Measurements from ENCODE around the gene PYGL. TPM values are rescaled to one million over a fixed set of nuclear protein-coding genes. Genes with fewer than 3 reads are reported as not detected.

PYGL gene
- total RNA-seq, 2 donors from 2014 or later: 11.5 to 11.9 TPM

DNA sequence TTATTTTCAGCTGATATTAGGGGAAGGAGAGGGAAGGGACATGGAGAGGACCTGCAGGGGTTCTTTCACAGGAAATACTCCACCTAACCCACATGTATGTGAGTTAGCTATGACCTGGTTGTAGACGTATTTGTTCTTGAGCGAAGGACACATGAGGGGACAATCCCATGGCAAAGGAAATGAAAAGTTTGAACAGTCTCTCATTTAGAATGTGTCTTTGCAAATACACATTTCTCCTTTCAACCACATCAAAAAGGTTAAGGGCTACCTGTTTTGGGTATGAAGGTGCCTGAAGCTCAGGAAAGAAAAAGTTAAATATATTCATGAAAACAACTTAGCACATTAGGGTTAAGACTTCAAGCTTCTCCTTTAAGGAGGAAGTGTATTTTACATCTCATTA, 7.4 kb downstream of the PYGL start:
- WGBS, 2 donors: 85 to 88% methylated on average over 2 of the region's 2 CpGs
- intact Hi-C loops (cut with DNase I): no loop called here
- Histone ChIP-seq H3K4me3 (no peak overlapping the region), H3K27me3 (no peaks in the 10 kb centered on the region), H3K36me3 (replicated peaks in 1 of 2; ENCODE audit: insufficient read depth in 1 of 2, low read depth in 2 of 2) (peaks cover 0 to 1% of the 10 kb centered on the region in 2 donors), H3K9me3 (no peaks in the 10 kb centered on the region), H3K4me1 (no peaks in the 10 kb centered on the region), H3K27ac (no peak overlapping the region)
- no peak for ATAC-seq
- TF ChIP-seq POLR2A (IDR thresholded peaks at IDR 0.05): no peak
- TF ChIP-seq, protein P1, sequence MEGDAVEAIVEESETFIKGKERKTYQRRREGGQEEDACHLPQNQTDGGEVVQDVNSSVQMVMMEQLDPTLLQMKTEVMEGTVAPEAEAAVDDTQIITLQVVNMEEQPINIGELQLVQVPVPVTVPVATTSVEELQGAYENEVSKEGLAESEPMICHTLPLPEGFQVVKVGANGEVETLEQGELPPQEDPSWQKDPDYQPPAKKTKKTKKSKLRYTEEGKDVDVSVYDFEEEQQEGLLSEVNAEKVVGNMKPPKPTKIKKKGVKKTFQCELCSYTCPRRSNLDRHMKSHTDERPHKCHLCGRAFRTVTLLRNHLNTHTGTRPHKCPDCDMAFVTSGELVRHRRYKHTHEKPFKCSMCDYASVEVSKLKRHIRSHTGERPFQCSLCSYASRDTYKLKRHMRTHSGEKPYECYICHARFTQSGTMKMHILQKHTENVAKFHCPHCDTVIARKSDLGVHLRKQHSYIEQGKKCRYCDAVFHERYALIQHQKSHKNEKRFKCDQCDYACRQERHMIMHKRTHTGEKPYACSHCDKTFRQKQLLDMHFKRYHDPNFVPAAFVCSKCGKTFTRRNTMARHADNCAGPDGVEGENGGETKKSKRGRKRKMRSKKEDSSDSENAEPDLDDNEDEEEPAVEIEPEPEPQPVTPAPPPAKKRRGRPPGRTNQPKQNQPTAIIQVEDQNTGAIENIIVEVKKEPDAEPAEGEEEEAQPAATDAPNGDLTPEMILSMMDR (IDR thresholded peaks at IDR 0.05): no peak
- no peak for DNase-seq

DNA sequence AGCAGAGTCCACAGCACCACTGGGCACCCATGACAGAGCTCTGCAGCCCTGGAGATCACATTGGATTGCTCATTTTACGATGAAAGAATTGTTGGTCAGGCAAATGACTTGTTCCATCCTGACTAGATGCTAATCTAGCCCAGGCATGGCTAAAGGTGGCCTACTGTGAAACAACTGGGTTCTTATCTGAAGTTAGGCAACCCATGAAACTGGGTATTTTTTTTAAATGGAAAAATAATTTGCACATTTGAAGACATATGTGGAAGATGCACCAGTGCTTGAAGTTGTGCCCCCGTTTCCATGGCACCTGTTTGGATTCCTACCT, 8.3 kb downstream of the PYGL start:
- Histone ChIP-seq H3K27me3 (no peaks in the 10 kb centered on the region), H3K27ac (no peak overlapping the region), H3K9me3 (no peaks in the 10 kb centered on the region), H3K4me1 (no peaks in the 10 kb centered on the region), H3K4me3 (no peak overlapping the region), H3K36me3 (replicated peaks in 1 of 2; ENCODE audit: insufficient read depth in 1 of 2, low read depth in 2 of 2) (peaks cover 0 to 1% of the 10 kb centered on the region in 2 donors)
- ATAC-seq (no peak), DNase-seq (no peak)
- intact Hi-C loops (cut with DNase I): no loop called here
- no peak for TF ChIP-seq POLR2A (IDR thresholded peaks at IDR 0.05)
- WGBS, 2 donors: 71 to 83% methylated on average over 2 of the region's 2 CpGs

DNA sequence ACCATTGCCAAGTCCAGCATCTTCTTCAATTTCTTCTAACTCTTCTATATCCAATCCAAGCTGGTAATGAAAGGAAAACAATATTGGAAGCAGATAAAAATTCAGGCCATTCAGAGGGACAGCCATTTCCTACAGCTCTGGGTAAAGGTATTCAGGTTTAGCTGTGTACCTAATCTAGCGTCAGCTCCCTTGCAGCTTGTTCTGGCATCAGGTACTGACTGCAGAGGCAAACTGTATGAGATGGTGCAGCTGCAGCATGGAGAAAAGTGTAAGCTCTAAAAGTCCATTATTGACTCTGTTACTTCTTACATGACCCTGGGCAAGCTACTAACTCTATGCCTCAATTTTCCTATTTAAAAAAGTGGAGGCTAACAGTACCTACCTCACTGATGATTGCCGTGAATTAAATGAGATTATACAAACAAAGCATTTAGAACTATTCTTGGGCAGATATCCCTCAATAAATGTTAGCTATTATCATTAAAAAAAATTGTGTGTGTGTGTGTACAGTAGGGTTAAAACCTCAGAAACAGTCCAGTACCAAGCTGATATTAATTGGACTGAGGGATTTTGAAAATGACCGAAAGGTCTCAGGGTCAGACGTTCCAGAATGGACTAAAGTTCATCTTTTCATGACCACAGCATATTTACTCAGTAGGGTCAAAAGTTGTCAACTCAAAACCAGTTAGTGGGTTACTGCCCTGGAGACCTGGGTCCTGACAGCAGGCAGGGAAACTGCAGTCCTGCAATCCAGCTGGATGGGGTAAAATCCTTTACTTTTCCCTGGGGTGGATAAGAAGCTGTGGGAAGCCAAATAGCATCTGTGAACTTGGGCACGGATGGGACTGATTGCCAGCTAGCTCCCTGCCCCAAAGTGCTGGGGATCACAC, 8.9 kb downstream of the PYGL start:
- H3K27me3 ChIP-seq: no peaks in the 10 kb centered on the region
- H3K4me1 ChIP-seq: no peaks in the 10 kb centered on the region
- WGBS, 2 donors: 73 to 76% methylated on average over 5 of the region's 5 CpGs
- intact Hi-C loops (cut with DNase I): no loop called here
- DNase-seq: no peak
- no peaks in the 10 kb centered on the region for H3K9me3 ChIP-seq
- TF ChIP-seq POLR2A (IDR thresholded peaks at IDR 0.05): no peak
- TF ChIP-seq, protein P1 (IDR thresholded peaks at IDR 0.05): no peak
- H3K27ac ChIP-seq: no peak overlapping the region
- ATAC-seq: no peak
- H3K4me3 ChIP-seq: no peak overlapping the region
- peaks cover 0 to 1% of the 10 kb centered on the region in 2 donors for H3K36me3 ChIP-seq (replicated peaks in 1 of 2; ENCODE audit: insufficient read depth in 1 of 2, low read depth in 2 of 2)

DNA sequence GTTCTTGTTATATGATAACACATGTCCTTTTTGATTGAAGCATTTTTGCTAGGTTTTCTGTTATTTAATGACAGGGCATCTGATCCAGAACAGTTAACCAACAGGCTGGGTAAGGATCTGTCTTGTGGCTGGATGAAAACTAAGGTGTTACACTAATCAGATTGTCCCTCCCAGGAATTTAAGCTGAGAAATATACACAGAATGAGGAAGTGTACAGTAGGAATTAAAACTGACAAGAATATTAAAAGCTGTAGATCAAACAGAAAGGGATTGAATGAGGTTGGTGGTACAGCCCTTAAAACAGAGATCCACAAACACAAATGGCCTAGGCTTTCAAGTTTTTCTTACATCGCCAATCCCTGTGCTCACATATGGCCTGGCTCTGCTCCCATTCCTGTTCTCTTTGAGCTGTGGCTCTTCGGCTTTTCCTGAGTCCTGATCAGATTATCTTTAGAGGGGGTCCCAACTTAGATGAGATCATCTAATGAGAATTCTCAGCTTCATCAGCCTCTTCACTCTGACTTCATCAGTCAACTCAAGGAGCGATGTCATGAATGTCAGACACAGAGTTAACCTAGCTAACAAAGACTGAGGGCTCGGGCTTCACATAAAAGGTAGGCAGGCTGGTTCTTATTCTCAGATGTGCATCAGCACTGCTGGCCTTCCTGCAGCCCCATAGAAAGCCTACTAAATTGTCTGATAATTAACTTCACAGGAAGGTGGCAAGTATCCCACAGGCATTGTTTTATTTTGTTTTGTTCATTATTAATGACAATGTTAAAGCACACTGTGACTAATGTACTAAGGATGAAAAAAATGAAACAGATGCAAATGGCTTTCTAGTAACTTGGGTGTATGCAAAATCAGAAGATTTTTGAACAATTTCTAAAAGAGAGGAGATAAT, 11.4 kb downstream of the PYGL start:
- Histone ChIP-seq H3K9me3 (no peaks in the 10 kb centered on the region), H3K27ac (no peak overlapping the region), H3K27me3 (no peaks in the 10 kb centered on the region), H3K4me3 (no peak overlapping the region), H3K4me1 (no peaks in the 10 kb centered on the region), H3K36me3 (replicated peaks in 1 of 2; ENCODE audit: insufficient read depth in 1 of 2, low read depth in 2 of 2) (peaks cover 0 to 1% of the 10 kb centered on the region in 2 donors)
- no peak for DNase-seq
- ATAC-seq: peak; percentile 24
- intact Hi-C loops (cut with DNase I): no loop called here
- 86% methylated on average over 4 of the region's 4 CpGs for WGBS, 2 donors
- TF ChIP-seq, protein P1 (IDR thresholded peaks at IDR 0.05): no peak
- TF ChIP-seq POLR2A (IDR thresholded peaks at IDR 0.05): no peak

DNA sequence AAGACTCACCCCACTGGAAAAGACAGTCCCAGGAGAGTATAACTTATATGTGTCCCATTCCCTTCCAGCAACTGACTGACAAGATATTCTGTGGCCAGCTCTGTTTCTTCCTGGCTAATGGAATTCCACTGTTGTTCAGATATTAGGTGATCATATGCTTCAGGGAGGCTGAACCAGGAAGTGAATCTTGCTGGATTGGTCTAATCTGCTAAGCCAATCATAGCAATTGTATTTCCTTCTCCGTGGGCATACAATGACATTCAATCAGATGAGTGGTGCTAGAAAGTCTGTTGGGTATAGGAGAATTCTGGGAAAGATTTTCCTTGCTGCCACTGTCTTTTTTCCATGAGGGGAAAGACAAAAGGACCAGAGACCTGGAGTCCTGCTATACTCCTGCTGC, 12.1 kb downstream of the PYGL start:
- 27 to 46% methylated on average over 1 of the region's 1 CpG for WGBS, 2 donors
- H3K27ac ChIP-seq: no peak overlapping the region
- no peaks in the 10 kb centered on the region for H3K4me1 ChIP-seq
- ATAC-seq: no peak
- no peak for DNase-seq
- no peak overlapping the region for H3K4me3 ChIP-seq
- no peak for TF ChIP-seq POLR2A (IDR thresholded peaks at IDR 0.05)
- TF ChIP-seq, protein P1 (IDR thresholded peaks at IDR 0.05): no peak
- intact Hi-C loops (cut with DNase I): no loop called here
- H3K36me3 ChIP-seq (replicated peaks in 1 of 2; ENCODE audit: insufficient read depth in 1 of 2, low read depth in 2 of 2): peaks cover 0 to 1% of the 10 kb centered on the region in 2 donors
- H3K9me3 ChIP-seq: no peaks in the 10 kb centered on the region
- no peaks in the 10 kb centered on the region for H3K27me3 ChIP-seq
